ENCODE data around the gene SEBOX. TPM values are rescaled to one million over a fixed set of nuclear protein-coding genes. Genes with fewer than 3 reads are reported as not detected.

SEBOX gene
- total and polyA plus RNA-seq, 7 donors, result not detected

DNA sequence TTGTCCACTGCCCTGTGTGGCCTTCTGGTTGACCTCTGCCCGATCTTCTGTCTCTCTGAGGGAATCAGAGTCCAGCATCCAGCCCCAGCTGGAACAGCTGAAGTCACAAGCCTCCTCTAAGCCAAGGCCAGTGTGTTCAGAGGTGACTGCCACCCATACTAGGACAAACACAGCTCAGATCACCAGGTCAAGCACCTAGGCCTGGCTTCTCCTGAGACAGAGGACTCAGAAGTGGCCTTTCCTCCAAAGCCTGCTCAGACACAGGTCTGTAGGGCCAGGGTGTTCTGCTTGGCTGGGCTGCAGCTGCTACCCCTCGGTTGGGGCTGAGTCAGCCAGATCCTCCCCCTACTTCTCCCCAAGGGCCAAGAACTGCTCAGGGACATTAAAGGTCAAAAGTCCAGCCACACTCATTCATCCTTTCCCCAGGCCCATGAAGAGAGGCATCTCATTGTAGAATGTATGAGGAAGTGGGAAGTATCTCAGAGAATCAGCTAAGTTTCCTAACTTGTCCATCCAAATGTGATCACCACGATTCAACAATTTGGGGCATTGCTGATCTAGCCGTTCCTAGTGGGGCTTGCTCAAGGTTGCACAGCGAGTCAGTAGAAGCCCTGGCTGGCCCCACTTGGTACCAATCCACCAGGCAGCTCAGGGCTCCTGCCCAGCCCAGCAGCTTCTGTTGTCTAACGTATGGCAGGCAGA lies 33.4 kb upstream of the SEBOX start:
- no peaks in the 10 kb centered on the region for H3K27me3 ChIP-seq
- peaks cover 0 to 59% (median 17%) of the 10 kb centered on the region in 4 donors for H3K36me3 ChIP-seq
- no peak for DNase-seq
- TF ChIP-seq EP300 (IDR thresholded peaks at IDR 0.05) (no peak), POLR2A (IDR thresholded peaks at IDR 0.05) (no peak), POLR2AphosphoS5 (IDR thresholded peaks at IDR 0.05) (no peak)
- TF ChIP-seq, protein P1, sequence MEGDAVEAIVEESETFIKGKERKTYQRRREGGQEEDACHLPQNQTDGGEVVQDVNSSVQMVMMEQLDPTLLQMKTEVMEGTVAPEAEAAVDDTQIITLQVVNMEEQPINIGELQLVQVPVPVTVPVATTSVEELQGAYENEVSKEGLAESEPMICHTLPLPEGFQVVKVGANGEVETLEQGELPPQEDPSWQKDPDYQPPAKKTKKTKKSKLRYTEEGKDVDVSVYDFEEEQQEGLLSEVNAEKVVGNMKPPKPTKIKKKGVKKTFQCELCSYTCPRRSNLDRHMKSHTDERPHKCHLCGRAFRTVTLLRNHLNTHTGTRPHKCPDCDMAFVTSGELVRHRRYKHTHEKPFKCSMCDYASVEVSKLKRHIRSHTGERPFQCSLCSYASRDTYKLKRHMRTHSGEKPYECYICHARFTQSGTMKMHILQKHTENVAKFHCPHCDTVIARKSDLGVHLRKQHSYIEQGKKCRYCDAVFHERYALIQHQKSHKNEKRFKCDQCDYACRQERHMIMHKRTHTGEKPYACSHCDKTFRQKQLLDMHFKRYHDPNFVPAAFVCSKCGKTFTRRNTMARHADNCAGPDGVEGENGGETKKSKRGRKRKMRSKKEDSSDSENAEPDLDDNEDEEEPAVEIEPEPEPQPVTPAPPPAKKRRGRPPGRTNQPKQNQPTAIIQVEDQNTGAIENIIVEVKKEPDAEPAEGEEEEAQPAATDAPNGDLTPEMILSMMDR (IDR thresholded peaks at IDR 0.05), result no peak
- no peaks in the 10 kb centered on the region for H3K9me3 ChIP-seq
- H3K27ac ChIP-seq, result no peak overlapping the region
- intact Hi-C loops (cut with DNase I), result no loop called here
- no peaks in the 10 kb centered on the region for H3K4me1 ChIP-seq
- no peak overlapping the region for H3K4me3 ChIP-seq
- 76% methylated on average over 6 of the region's 6 CpGs for WGBS, 2 donors

DNA sequence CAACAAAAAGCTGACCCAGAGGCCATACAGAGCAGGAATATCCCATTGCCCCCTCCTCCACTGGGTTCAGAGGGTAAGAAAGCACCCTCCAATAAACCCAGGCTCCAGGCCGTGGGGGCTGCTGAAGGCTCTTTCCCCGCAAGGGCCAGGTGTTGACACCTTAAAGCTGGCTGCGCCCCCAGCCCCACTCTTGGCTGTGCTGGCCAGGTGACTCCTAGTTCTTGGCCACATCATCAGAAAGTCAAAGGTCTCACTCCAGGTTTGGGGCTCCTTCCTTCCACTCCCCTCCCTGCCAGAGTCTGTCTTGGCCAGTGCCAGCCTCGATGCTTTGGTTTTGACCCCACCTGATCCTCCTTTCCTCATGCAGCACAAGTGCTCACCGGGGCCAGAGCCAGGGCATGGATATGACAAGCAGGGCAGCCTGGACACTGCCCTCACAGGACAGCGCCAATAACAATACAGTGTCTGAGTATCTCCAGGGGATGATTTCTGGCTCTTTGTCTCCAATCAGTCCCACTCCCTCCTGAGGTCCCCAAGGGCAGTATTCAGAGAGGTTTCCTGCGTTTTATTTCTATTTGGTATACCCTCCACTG lies 32.8 kb upstream of the SEBOX start:
- Histone ChIP-seq H3K9me3 (no peaks in the 10 kb centered on the region), H3K4me3 (no peak overlapping the region), H3K27me3 (no peaks in the 10 kb centered on the region), H3K27ac (no peak overlapping the region), H3K36me3 (peaks cover 2 to 64% (median 17%) of the 10 kb centered on the region in 4 donors), H3K4me1 (no peaks in the 10 kb centered on the region)
- intact Hi-C loops (cut with DNase I), result no loop called here
- no peak for DNase-seq
- WGBS, 2 donors, result 79 to 86% methylated on average over 7 of the region's 7 CpGs
- TF ChIP-seq EP300 (IDR thresholded peaks at IDR 0.05) (no peak), POLR2AphosphoS5 (IDR thresholded peaks at IDR 0.05) (no peak), POLR2A (IDR thresholded peaks at IDR 0.05) (no peak)
- TF ChIP-seq, protein P1 (IDR thresholded peaks at IDR 0.05), result no peak

DNA sequence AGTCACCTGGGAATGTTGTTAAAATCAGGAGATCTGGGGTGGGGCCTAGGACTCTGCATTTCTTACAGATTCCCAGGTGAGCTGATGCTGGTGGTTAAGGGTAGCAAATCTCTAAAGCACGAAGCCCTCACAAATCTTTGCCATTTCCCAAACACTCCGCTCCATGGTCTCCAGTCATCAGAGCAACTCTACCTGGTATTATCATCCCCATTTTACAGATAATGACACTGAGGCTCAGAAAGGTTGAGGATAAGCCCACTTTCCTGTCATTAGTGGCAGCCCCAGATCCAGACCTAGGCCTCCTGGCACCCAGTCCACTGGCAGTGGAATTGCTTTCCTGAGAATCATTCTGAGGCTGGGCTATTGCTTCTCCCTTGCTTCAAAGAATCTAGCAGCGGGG lies 32.3 kb upstream of the SEBOX start:
- Histone ChIP-seq H3K36me3 (peaks cover 4 to 69% (median 17%) of the 10 kb centered on the region in 4 donors), H3K27me3 (no peaks in the 10 kb centered on the region), H3K4me1 (no peaks in the 10 kb centered on the region), H3K4me3 (no peak overlapping the region), H3K27ac (no peak overlapping the region), H3K9me3 (no peaks in the 10 kb centered on the region)
- TF ChIP-seq POLR2AphosphoS5 (IDR thresholded peaks at IDR 0.05) (no peak), POLR2A (IDR thresholded peaks at IDR 0.05) (no peak), EP300 (IDR thresholded peaks at IDR 0.05) (no peak)
- TF ChIP-seq, protein P1 (IDR thresholded peaks at IDR 0.05), result no peak
- 97 to 99% methylated on average over 3 of the region's 3 CpGs for WGBS, 2 donors
- intact Hi-C loops (cut with DNase I), result no loop called here
- no peak for DNase-seq

DNA sequence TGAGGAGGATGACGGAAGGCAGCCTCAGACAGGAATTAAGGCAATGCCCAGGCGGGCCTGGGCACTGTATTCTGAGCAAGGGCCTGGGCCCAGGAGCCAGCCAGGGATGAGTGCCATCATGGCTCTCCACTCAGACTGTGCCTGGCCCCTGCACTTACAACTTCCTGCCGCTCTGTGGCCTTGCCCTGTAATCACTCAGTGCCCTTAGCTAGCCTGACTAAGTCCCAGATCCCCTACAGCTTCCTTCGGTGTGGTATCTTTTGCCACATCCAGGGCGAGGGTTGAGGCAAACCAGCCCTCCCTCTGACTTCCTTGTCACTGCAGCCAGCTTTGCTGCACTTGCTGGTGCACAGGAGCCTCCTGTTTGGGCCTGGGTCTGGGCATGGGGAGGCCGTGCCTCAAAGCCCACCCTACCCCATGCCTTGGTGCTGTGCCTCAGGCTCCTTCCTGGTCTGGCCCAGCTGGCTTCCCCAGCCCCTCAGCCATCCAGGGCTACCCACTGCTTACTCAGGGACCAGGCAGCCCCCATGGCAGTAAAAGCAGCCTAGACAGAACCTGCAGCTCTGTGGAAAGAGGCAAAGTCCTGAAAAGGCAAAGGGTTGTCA lies 31.7 kb upstream of the SEBOX start:
- DNase-seq, result no peak

More for the DNA sequence above, 31.7 kb upstream of the SEBOX start:
- no peaks in the 10 kb centered on the region for H3K9me3 ChIP-seq
- H3K27ac ChIP-seq, result no peak overlapping the region
- intact Hi-C loops (cut with DNase I), result no loop called here
- WGBS, 2 donors, result 64 to 89% methylated on average over 6 of the region's 6 CpGs
- H3K27me3 ChIP-seq, result no peaks in the 10 kb centered on the region
- peaks cover 4 to 71% (median 16%) of the 10 kb centered on the region in 4 donors for H3K36me3 ChIP-seq
- TF ChIP-seq, protein P1 (IDR thresholded peaks at IDR 0.05), result no peak
- TF ChIP-seq EP300 (IDR thresholded peaks at IDR 0.05), result no peak
- TF ChIP-seq POLR2A (IDR thresholded peaks at IDR 0.05), result no peak
- TF ChIP-seq POLR2AphosphoS5 (IDR thresholded peaks at IDR 0.05), result no peak
- no peak overlapping the region for H3K4me3 ChIP-seq
- H3K4me1 ChIP-seq, result no peaks in the 10 kb centered on the region
